ENCODE data around the gene PRKN. TPM values are rescaled to one million over a fixed set of nuclear protein-coding genes. Genes with fewer than 3 reads are reported as not detected.

PRKN gene
- total RNA-seq, 1 experiment from 2014 or later, result 0.34 TPM

- no peaks in the 10 kb centered on the region for H3K9me3 Mint-ChIP-seq (ENCODE audit: unreplicated experiment)
- ChIA-PET POLR2A (no interaction called here), CTCF (no interaction called here)
- peaks cover 5% of the 10 kb centered on the region for H3K27me3 Mint-ChIP-seq (ENCODE audit: insufficient read depth, unreplicated experiment)
- Histone ChIP-seq H3K4me3 (ENCODE audit: low read depth, low read length) (no peak overlapping the region), H3K4me1 (no peaks in the 10 kb centered on the region), H3K27me3 (replicated peaks; ENCODE audit: control insufficient read depth, insufficient read depth, low read length) (no peaks in the 10 kb centered on the region), H3K9me3 (no peaks in the 10 kb centered on the region), H3K36me3 (ENCODE audit: control insufficient read depth, insufficient read depth, low read length) (no peaks in the 10 kb centered on the region)
- H3K36me3 Mint-ChIP-seq (ENCODE audit: insufficient read depth, unreplicated experiment), result no peaks in the 10 kb centered on the region
- no peaks in the 10 kb centered on the region for H3K4me1 Mint-ChIP-seq (ENCODE audit: low read depth, unreplicated experiment)
- no peak for TF ChIP-seq CTCF (IDR thresholded peaks at IDR 0.05; ENCODE audit: insufficient read depth in 1 of 2, low read depth in 1 of 2, low read length in 1 of 2, severe bottlenecking in 1 of 2, unreplicated experiment in 1 of 2)
- BruUV-seq (replicated peaks), result no TSS peak
- H3K4me3 Mint-ChIP-seq (ENCODE audit: unreplicated experiment), result no peak overlapping the region
- no peak for DNase-seq
- no peak overlapping the region for H3K27ac Mint-ChIP-seq (ENCODE audit: unreplicated experiment)
- intact Hi-C loops (cut with micrococcal nuclease; ENCODE audit: unreplicated experiment), result no loop called here
These were observed 1095.8 kb downstream of the PRKN start for GRCh38 chr6:161631676-161632194.

- intact Hi-C loops (cut with micrococcal nuclease; ENCODE audit: unreplicated experiment), result no loop called here
- Mint-ChIP-seq H3K27ac (ENCODE audit: unreplicated experiment) (no peak overlapping the region), H3K4me3 (ENCODE audit: unreplicated experiment) (no peak overlapping the region), H3K4me1 (ENCODE audit: low read depth, unreplicated experiment) (no peaks in the 10 kb centered on the region), H3K9me3 (ENCODE audit: unreplicated experiment) (no peaks in the 10 kb centered on the region), H3K36me3 (ENCODE audit: insufficient read depth, unreplicated experiment) (no peaks in the 10 kb centered on the region), H3K27me3 (ENCODE audit: insufficient read depth, unreplicated experiment) (peaks cover 5% of the 10 kb centered on the region)
- Histone ChIP-seq H3K9me3 (no peaks in the 10 kb centered on the region), H3K27me3 (replicated peaks; ENCODE audit: control insufficient read depth, insufficient read depth, low read length) (no peaks in the 10 kb centered on the region), H3K4me1 (no peaks in the 10 kb centered on the region), H3K4me3 (ENCODE audit: low read depth, low read length) (no peak overlapping the region), H3K36me3 (ENCODE audit: control insufficient read depth, insufficient read depth, low read length) (no peaks in the 10 kb centered on the region)
- DNase-seq, result no peak
- ChIA-PET CTCF (no interaction called here), POLR2A (no interaction called here)
- no peak for TF ChIP-seq CTCF (IDR thresholded peaks at IDR 0.05; ENCODE audit: insufficient read depth in 1 of 2, low read depth in 1 of 2, low read length in 1 of 2, severe bottlenecking in 1 of 2, unreplicated experiment in 1 of 2)
- no TSS peak for BruUV-seq (replicated peaks)
These were observed 1096.9 kb downstream of the PRKN start for GRCh38 chr6:161630674-161631073.

- Histone ChIP-seq H3K27me3 (replicated peaks; ENCODE audit: control insufficient read depth, insufficient read depth, low read length) (no peaks in the 10 kb centered on the region), H3K4me1 (no peaks in the 10 kb centered on the region), H3K9me3 (no peaks in the 10 kb centered on the region), H3K36me3 (ENCODE audit: control insufficient read depth, insufficient read depth, low read length) (no peaks in the 10 kb centered on the region), H3K4me3 (ENCODE audit: low read depth, low read length) (no peak overlapping the region)
- Mint-ChIP-seq H3K4me3 (ENCODE audit: unreplicated experiment) (no peak overlapping the region), H3K4me1 (ENCODE audit: low read depth, unreplicated experiment) (no peaks in the 10 kb centered on the region), H3K27me3 (ENCODE audit: insufficient read depth, unreplicated experiment) (peaks cover 7% of the 10 kb centered on the region), H3K36me3 (ENCODE audit: insufficient read depth, unreplicated experiment) (no peaks in the 10 kb centered on the region), H3K27ac (ENCODE audit: unreplicated experiment) (no peak overlapping the region), H3K9me3 (ENCODE audit: unreplicated experiment) (no peaks in the 10 kb centered on the region)
- intact Hi-C loops (cut with micrococcal nuclease; ENCODE audit: unreplicated experiment), result no loop called here
- ChIA-PET CTCF (no interaction called here), POLR2A (no interaction called here)
- no peak for TF ChIP-seq CTCF (IDR thresholded peaks at IDR 0.05; ENCODE audit: insufficient read depth in 1 of 2, low read depth in 1 of 2, low read length in 1 of 2, severe bottlenecking in 1 of 2, unreplicated experiment in 1 of 2)
- BruUV-seq (replicated peaks), result no TSS peak
- no peak for DNase-seq
These were observed 1101.4 kb downstream of the PRKN start for GRCh38 chr6:161626132-161626676.
